AG04450 (cell line): ENCODE measurements around the gene RTN4. TPM values are rescaled to one million over a fixed set of nuclear protein-coding genes. Genes with fewer than 3 reads are reported as not detected.

ENCODE experiments used
- CTCF ChIA-PET: fragments of 300-600, 350-600 bp; formaldehyde crosslinking; extraction: SDS; loops from one replicate; lab custom pipeline; 2022; ENCODE audit warnings: antibody characterized with exemption, inconsistent platforms; lab: Charles Lee
- POLR2A ChIA-PET: fragments of 350-600 bp; formaldehyde crosslinking; extraction: SDS; loops from one replicate; lab custom pipeline; 2021; ENCODE audit warnings: antibody characterized with exemption, inconsistent platforms; lab: Yijun Ruan, JAX
- DNase-seq: peaks from one replicate; pipeline ENCODE4 v3.0.0-alpha.2; 2011; ENCODE audit warnings: low read depth, low spot score
- H3K27ac ChIP-seq: one replicate; pipeline ENCODE4 v1.5.1; 2012; ENCODE audit warnings: low read depth, low read length, control low read depth
- H3K27me3 ChIP-seq: one replicate; pipeline ENCODE4 v1.6.0; 2012; ENCODE audit warnings: low read length; ENCODE audit not compliant: control insufficient read depth, insufficient read depth
- H3K4me3 ChIP-seq: 2 replicates; pipeline ENCODE4 v1.5.1; 2011; ENCODE audit warnings: mild to moderate bottlenecking, low read depth, low read length, control low read depth
- H3K9me3 ChIP-seq: 2 replicates; pipeline ENCODE4 v1.5.1; 2012; ENCODE audit warnings: low read length; ENCODE audit not compliant: control insufficient read depth, insufficient read depth
- CTCF ChIP-seq: IDR thresholded peaks from 2 replicates; pipeline ENCODE4 v1.5.1; 2011; ENCODE audit warnings: low read depth, low read length, control low read depth, inconsistent platforms
- polyA plus RNA-seq: library from polyadenylated mRNA; depleted of rRNA; stranded (reverse); fragments of >200 nt; gene quantifications from 2 replicates; pipeline ENCODE4 v1.2.3, GENCODE V29; 2011

RTN4 gene
- polyA plus RNA-seq, 1 experiment, result 668 TPM

GRCh38 chr2:54952978-54953456, 97.2 kb downstream of the RTN4 start:
- no peak overlapping the region for H3K27ac ChIP-seq

GRCh38 chr2:54952425-54952824, 97.8 kb downstream of the RTN4 start:
- H3K27me3 ChIP-seq, result no peaks in the 10 kb centered on the region
- no peak overlapping the region for H3K4me3 ChIP-seq
- H3K27ac ChIP-seq, result no peak overlapping the region
- H3K9me3 ChIP-seq, result no peaks in the 10 kb centered on the region
- TF ChIP-seq CTCF, result no peak
- CTCF ChIA-PET, result interaction anchor here (0.7 kb wide), 1 partner anchor 53 kb away, joined by 4 read pairs; no protein-coding TSS in a partner anchor
- DNase-seq, result no peak
- POLR2A ChIA-PET, result no interaction called here

More at GRCh38 chr2:54952978-54953456, 97.2 kb downstream of the RTN4 start:
- Histone ChIP-seq H3K27me3 (no peaks in the 10 kb centered on the region), H3K4me3 (no peak overlapping the region), H3K9me3 (no peaks in the 10 kb centered on the region)
- no peak for TF ChIP-seq CTCF
- POLR2A ChIA-PET, result no interaction called here
- CTCF ChIA-PET, result no interaction called here
- DNase-seq, result no peak

GRCh38 chr2:54950811-54951210, 99.4 kb downstream of the RTN4 start:
- POLR2A ChIA-PET, result no interaction called here
- no peak for DNase-seq
- no peak overlapping the region for H3K4me3 ChIP-seq
- TF ChIP-seq CTCF, result no peak
- no peaks in the 10 kb centered on the region for H3K9me3 ChIP-seq
- H3K27me3 ChIP-seq, result no peaks in the 10 kb centered on the region
- H3K27ac ChIP-seq, result no peak overlapping the region
- CTCF ChIA-PET, result no interaction called here

- POLR2A ChIA-PET, result interaction anchor here (0.5 kb wide), 1 partner anchor 23 kb away, joined by 3 read pairs; no protein-coding TSS in a partner anchor
- DNase-seq, result no peak
- CTCF ChIA-PET, result no interaction called here
- Histone ChIP-seq H3K27ac (no peak overlapping the region), H3K27me3 (no peaks in the 10 kb centered on the region), H3K4me3 (no peak overlapping the region), H3K9me3 (no peaks in the 10 kb centered on the region)
- no peak for TF ChIP-seq CTCF
Observed at GRCh38 chr2:54949431-54949830, 100.8 kb downstream of the RTN4 start.

GRCh38 chr2:54948120-54948519, 102.1 kb downstream of the RTN4 start:
- DNase-seq, result no peak
- no peak for TF ChIP-seq CTCF
- CTCF ChIA-PET, result no interaction called here

More at GRCh38 chr2:54948120-54948519, 102.1 kb downstream of the RTN4 start:
- Histone ChIP-seq H3K27ac (no peak overlapping the region), H3K4me3 (no peak overlapping the region), H3K9me3 (no peaks in the 10 kb centered on the region), H3K27me3 (no peaks in the 10 kb centered on the region)
- POLR2A ChIA-PET, result no interaction called here
